OCI-LY7 (cell line): Measurements from ENCODE around the gene EYS.

ENCODE experiments used
- CTCF ChIP-seq: fragments of 200-600 bp; sonication (generic); conservative IDR thresholded peaks from 2 replicates; pipeline ENCODE4 v1.5.1; 2014; ENCODE audit warnings: mild to moderate bottlenecking, antibody characterized with exemption, low read length, moderate library complexity, mixed read lengths
- EZH2phosphoT487 ChIP-seq: fragments of 200-600 bp; sonication (generic); IDR thresholded peaks from 2 replicates; pipeline ENCODE4 v1.6.1; 2018; ENCODE audit warnings: low read depth, borderline replicate concordance, mild to moderate bottlenecking, mixed run types, antibody characterized with exemption, low read length, moderate library complexity, mixed read lengths

DNA sequence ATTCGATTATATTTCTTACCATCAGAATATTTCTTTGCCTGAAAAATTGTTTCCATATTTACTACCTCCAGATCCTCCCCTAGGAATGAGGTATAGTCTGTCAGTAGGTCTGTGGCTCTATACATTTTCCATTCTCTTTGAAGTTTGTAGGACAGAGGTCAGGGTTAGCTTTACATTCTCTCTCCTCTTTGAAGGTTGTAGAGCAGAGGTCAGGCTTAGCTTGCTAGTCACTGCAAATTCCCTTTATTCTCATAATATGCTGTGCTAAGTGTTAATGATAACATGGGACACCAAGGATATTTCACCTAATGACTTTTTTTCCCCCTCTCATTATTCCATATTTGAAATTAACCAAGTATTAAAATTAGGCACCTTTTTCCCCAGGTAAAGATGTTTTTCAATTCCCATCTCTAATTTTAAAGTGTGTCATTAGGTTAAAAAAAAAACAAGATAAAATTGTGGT lies 1660.2 kb downstream of the EYS start:
- no peak for TF ChIP-seq CTCF
- no peak for TF ChIP-seq EZH2phosphoT487
